Glutamatergic neuron (in vitro differentiated cells): ENCODE results near the gene GNAT1. TPM values are rescaled to one million over a fixed set of nuclear protein-coding genes. Genes with fewer than 3 reads are reported as not detected.

Source experiments
- DNase-seq: peaks from one replicate; pipeline ENCODE4 v3.0.0; 2022
- H3K27ac Mint-ChIP-seq: one replicate; pipeline ENCODE4 v1.8.0; 2020; ENCODE audit warnings: mild to moderate bottlenecking, mixed read lengths, inconsistent platforms; ENCODE audit not compliant: unreplicated experiment
- H3K27me3 Mint-ChIP-seq: one replicate; pipeline ENCODE4 v1.8.0; 2020; ENCODE audit warnings: mild to moderate bottlenecking, moderate library complexity, mixed read lengths, inconsistent platforms; ENCODE audit not compliant: unreplicated experiment
- H3K36me3 Mint-ChIP-seq: one replicate; pipeline ENCODE4 v1.8.0; 2020; ENCODE audit warnings: mild to moderate bottlenecking, mixed read lengths, inconsistent platforms; ENCODE audit not compliant: unreplicated experiment
- H3K4me1 Mint-ChIP-seq: one replicate; pipeline ENCODE4 v1.8.0; 2020; ENCODE audit warnings: mild to moderate bottlenecking, low read depth, mixed read lengths, inconsistent platforms; ENCODE audit not compliant: unreplicated experiment
- H3K4me3 Mint-ChIP-seq: one replicate; pipeline ENCODE4 v1.8.0; 2020; ENCODE audit warnings: mild to moderate bottlenecking, mixed read lengths, inconsistent platforms; ENCODE audit not compliant: unreplicated experiment
- H3K9me3 Mint-ChIP-seq: one replicate; pipeline ENCODE4 v1.8.0; 2020; ENCODE audit warnings: mild to moderate bottlenecking, moderate library complexity, mixed read lengths, inconsistent platforms; ENCODE audit not compliant: unreplicated experiment
- total RNA-seq: library from RNA; stranded (reverse); fragmentation: NEBNext Ultra II Directional; extraction: Animal tissue kit (Norgen Biotek cat#: 25700); gene quantifications from one replicate; pipeline ENCODE4 v1.2.1, GENCODE V29; 2021; ENCODE audit not compliant: unreplicated experiment
- TF ChIP-seq, protein P1 (sequence below): fragments of 200-600 bp; sonication (generic); IDR thresholded peaks from one replicate; pipeline ENCODE4 v1.5.0; 2021; ENCODE audit not compliant: partially characterized antibody, unreplicated experiment

Gene GNAT1
- total RNA-seq, 1 donor from 2014 or later, result not detected

DNA sequence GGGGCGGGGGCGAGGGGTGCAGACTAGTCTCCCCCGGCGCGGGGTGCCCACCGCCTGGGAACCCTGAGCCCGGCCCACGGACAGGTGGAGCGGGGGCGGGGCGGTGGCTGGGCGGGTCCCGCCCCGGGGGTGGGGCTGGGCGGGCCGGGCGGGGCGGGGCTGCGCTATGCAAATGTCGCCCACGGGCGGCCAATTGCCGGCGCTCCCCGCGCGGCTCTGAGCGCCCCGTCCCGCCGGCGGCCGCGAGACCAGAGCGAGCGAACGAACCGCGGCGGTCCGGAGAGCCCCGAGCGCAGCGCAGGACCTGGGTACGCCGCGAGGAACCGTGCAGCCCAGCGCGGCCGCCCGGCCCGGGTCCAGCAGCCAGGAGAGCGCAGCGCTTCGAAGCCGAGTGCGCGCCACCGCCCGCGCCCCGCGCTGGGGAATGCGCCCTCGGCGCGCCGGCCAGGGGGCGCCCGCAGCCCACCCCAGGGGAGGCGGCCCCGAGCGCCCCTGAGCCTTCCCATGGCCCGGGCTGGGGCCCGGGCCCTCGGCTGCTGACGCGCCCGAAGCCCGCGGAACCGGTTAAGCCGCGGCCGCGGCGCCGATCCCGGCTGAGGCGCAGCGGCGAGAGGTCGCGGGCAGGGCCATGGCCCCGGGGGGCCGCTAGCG is 36.4 kb upstream of the GNAT1 start, which contains the start of gene SEMA3F:
TSS of gene SEMA3F (plus strand) at position 485 of the 651 bp plus-strand sequence. CDS start 4,299 bp downstream, outside the sequence.
- Mint-ChIP-seq H3K27ac (peak within 1 kb of the TSS; percentile 62), H3K36me3 (no peaks in the 10 kb centered on the region), H3K4me1 (peaks cover 12% of the 10 kb centered on the region), H3K27me3 (peaks cover 21% of the 10 kb centered on the region), H3K4me3 (peak within 1 kb of the TSS; percentile 89), H3K9me3 (peaks cover 13% of the 10 kb centered on the region)
- DNase-seq, result peak; percentile 75
- TF ChIP-seq, protein P1, sequence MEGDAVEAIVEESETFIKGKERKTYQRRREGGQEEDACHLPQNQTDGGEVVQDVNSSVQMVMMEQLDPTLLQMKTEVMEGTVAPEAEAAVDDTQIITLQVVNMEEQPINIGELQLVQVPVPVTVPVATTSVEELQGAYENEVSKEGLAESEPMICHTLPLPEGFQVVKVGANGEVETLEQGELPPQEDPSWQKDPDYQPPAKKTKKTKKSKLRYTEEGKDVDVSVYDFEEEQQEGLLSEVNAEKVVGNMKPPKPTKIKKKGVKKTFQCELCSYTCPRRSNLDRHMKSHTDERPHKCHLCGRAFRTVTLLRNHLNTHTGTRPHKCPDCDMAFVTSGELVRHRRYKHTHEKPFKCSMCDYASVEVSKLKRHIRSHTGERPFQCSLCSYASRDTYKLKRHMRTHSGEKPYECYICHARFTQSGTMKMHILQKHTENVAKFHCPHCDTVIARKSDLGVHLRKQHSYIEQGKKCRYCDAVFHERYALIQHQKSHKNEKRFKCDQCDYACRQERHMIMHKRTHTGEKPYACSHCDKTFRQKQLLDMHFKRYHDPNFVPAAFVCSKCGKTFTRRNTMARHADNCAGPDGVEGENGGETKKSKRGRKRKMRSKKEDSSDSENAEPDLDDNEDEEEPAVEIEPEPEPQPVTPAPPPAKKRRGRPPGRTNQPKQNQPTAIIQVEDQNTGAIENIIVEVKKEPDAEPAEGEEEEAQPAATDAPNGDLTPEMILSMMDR, result no peak

DNA sequence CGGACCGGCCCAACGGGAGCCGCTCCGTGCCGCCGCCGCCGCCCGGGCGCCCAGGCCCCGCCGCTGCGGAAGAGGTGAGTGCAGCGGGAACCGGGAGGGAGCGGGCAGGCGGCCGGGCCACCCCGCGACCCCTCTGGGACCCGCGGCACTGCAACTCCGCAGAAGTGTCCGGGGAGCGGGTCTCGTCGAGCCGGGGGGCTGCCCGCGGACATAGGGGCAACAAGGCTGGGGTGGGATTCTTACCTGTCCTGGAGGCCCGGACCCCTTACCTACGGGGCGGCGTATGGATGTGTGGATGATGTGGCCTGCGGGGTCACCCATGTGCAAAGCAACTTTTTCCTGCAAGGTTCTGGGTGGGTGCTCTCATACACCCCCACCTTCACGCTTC is 35.9 kb upstream of the GNAT1 start:
- TF ChIP-seq, protein P1, result no peak
- Mint-ChIP-seq H3K9me3 (peaks cover 13% of the 10 kb centered on the region), H3K36me3 (no peaks in the 10 kb centered on the region), H3K4me1 (peaks cover 12% of the 10 kb centered on the region), H3K27me3 (peaks cover 21% of the 10 kb centered on the region), H3K27ac (peak overlapping the region; percentile 62), H3K4me3 (peak overlapping the region; percentile 89)
- DNase-seq, result no peak

DNA sequence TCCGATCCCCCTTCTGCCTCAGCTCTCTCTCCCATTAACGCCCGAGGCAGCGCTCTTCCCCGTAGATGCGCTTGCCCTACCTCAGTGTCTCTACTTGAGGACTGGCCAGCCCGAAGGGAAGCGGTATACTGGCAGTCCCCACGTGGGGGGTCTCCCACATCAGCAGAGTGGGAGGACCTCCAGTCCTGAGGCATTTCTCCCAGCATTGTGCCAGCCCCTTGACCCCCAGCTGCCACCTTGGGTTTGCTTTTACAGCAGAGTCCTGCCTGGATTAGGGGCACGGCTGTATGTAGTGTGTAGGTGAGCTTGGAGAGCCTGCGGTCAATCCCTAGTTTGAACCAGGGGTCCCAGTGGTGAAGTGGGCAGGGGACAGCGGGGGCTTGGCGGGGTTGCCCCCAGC is 35.5 kb upstream of the GNAT1 start:
- Mint-ChIP-seq H3K27ac (peak overlapping the region; percentile 62), H3K4me1 (peaks cover 12% of the 10 kb centered on the region), H3K9me3 (peaks cover 13% of the 10 kb centered on the region), H3K27me3 (peaks cover 21% of the 10 kb centered on the region), H3K36me3 (no peaks in the 10 kb centered on the region), H3K4me3 (peak overlapping the region; percentile 89)
- DNase-seq, result no peak
- TF ChIP-seq, protein P1, result no peak

DNA sequence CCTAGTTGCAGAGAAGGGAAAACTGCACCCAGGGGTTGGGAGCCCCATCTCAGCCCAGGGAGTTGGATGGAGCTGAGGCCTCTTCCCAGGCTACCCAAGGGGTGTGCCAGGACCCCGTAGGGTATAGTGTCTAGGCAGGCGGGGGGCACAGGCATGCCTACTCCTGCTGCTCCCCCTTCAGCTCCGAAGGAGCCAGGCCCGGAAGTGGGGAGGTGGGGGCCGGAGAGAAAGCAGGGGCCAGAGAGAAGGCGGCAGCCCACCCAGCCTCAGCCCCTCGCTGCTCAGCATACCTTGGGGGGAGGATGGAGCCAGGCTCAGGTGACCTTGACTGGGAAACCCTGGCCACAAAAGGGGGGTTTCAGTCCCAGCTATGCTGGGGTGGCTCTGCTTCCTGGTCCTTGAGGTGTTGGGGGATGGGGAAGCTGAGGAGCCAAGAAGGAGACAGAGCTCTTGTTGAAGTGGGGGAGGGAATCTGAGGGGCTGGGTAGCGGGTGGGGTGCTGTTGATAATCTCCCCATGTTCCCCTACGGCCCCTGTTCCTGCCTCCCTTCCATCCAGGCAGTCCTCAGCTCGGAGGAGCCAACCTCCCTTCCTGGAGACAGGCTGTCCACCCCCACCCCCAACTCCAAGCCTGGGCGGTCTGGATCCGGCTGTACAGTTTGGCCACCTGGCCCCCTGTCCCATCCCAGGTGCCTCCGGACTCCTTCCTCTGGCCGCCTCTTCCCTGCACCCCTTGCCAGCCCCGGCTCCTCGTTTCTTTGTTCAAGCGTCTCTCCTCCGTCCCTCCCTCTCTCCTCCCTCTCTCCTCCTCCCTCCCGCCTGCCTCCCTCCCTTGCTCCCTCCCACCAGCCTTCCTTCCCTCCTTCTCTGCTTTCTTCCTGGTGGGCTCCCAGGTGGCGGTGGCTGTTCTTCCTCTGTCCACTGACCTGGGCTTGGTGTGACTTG is 34.6 kb upstream of the GNAT1 start:
- peaks cover 21% of the 10 kb centered on the region for H3K27me3 Mint-ChIP-seq
- H3K9me3 Mint-ChIP-seq, result peaks cover 13% of the 10 kb centered on the region
- peaks cover 12% of the 10 kb centered on the region for H3K4me1 Mint-ChIP-seq
- H3K36me3 Mint-ChIP-seq, result no peaks in the 10 kb centered on the region
- H3K27ac Mint-ChIP-seq, result peak overlapping the region; percentile 62
- TF ChIP-seq, protein P1, result no peak
- H3K4me3 Mint-ChIP-seq, result peak overlapping the region; percentile 89
- peak; percentile 65 for DNase-seq
